IMR-90 (cell line): ENCODE results near the gene RAVER2.
"Not testable (repeated sequence)": the region's sequence is repeated elsewhere in the genome, so short reads cannot be mapped to it uniquely, and the experiment has no call there.

Source experiments
- BHLHE40 ChIP-seq: fragments of 150-350 bp; IDR thresholded peaks from 2 replicates; pipeline ENCODE4 v1.6.1; 2016; ENCODE audit warnings: mild to moderate bottlenecking, low read depth, low read length
- CEBPB ChIP-seq: IDR thresholded peaks from 2 replicates; pipeline ENCODE4 v1.6.1; 2012; ENCODE audit warnings: low read depth, low read length, improper control_type of control experiment
- CHD1 ChIP-seq: IDR thresholded peaks from 2 replicates; pipeline ENCODE4 v1.6.1; 2012; ENCODE audit warnings: low read depth, low read length, improper control_type of control experiment
- CTCF ChIP-seq: conservative IDR thresholded peaks from 2 replicates; pipeline ENCODE4 v1.5.1; 2012; ENCODE audit warnings: mild to moderate bottlenecking, low read depth, low read length, improper control_type of control experiment
- ELK1 ChIP-seq: fragments of 150-350 bp; IDR thresholded peaks from 2 replicates; pipeline ENCODE4 v1.6.1; 2016; ENCODE audit warnings: low read depth, mild to moderate bottlenecking, low read length, moderate library complexity, borderline replicate concordance
- FOS ChIP-seq: fragments of 150-350 bp; IDR thresholded peaks from 2 replicates; pipeline ENCODE4 v1.6.1; 2016; ENCODE audit warnings: low read depth, low read length
- MAFK ChIP-seq: IDR thresholded peaks from 2 replicates; pipeline ENCODE4 v1.6.1; 2012; ENCODE audit warnings: low read depth, low read length, improper control_type of control experiment
- MAZ ChIP-seq: IDR thresholded peaks from 2 replicates; pipeline ENCODE4 v1.6.1; 2012; ENCODE audit warnings: low read depth, mild to moderate bottlenecking, low read length, improper control_type of control experiment, moderate library complexity, borderline replicate concordance
- POLR2A ChIP-seq: IDR thresholded peaks from 2 replicates; pipeline ENCODE4 v1.6.1; 2012; ENCODE audit warnings: mild to moderate bottlenecking, low read depth, low read length
- RAD21 ChIP-seq: IDR thresholded peaks from 2 replicates; pipeline ENCODE4 v1.6.1; 2012; ENCODE audit warnings: low read length, improper control_type of control experiment
- RCOR1 ChIP-seq: IDR thresholded peaks from 2 replicates; pipeline ENCODE4 v1.6.1; 2012; ENCODE audit warnings: mild to moderate bottlenecking, low read length, improper control_type of control experiment; ENCODE audit not compliant: insufficient replicate concordance
- RFX5 ChIP-seq: IDR thresholded peaks from 2 replicates; pipeline ENCODE4 v1.8.0; 2012; ENCODE audit warnings: low read depth, mild to moderate bottlenecking, low read length, moderate library complexity
- SMC3 ChIP-seq: fragments of 150-350 bp; IDR thresholded peaks from 2 replicates; pipeline ENCODE4 v1.6.1; 2016; ENCODE audit warnings: low read depth, mild to moderate bottlenecking, antibody characterized with exemption, low read length, moderate library complexity
- USF2 ChIP-seq: fragments of 150-350 bp; IDR thresholded peaks from 2 replicates; pipeline ENCODE4 v1.6.1; 2017; ENCODE audit warnings: mild to moderate bottlenecking, antibody characterized with exemption, low read length, low read depth

GRCh38 chr1:64702670-64703069 is 42.2 kb upstream of the RAVER2 start:
- TF ChIP-seq CTCF, POLR2A, RFX5, RAD21, MAZ, USF2, CHD1, SMC3, BHLHE40, FOS, MAFK, RCOR1, ELK1, CEBPB: not testable (repeated sequence)
